Peyer's patch (tissue), 4 donors: Measurements from ENCODE around the gene RBM10.

Experiments
- CTCF ChIP-seq, 6 experiments: fragments of 450-650 bp in 4 of 6; fragments of 200-600 bp in 2 of 6; sonication (generic) in 1 of 6; IDR thresholded peaks; one replicate each; pipeline ENCODE4 v1.5.1; 2017 to 2019; ENCODE audit warnings: antibody characterized with exemption in 6 of 6, mild to moderate bottlenecking in 3 of 6, moderate library complexity in 1 of 6
- POLR2A ChIP-seq, 2 donors: fragments of 450-650 bp; IDR thresholded peaks; one replicate each; pipeline ENCODE4 v1.5.1; 2017; ENCODE audit warnings: antibody characterized with exemption in 2 of 2, mild to moderate bottlenecking in 2 of 2, moderate library complexity in 2 of 2

- TF ChIP-seq CTCF (IDR thresholded peaks at IDR 0.05) (no peak), POLR2A (IDR thresholded peaks at IDR 0.05) (no peak)
These were observed 11.5 kb upstream of the RBM10 start for GRCh38 chrX:47133493-47133892.
